GM19043 (cell line): Measurements from ENCODE around the gene WWTR1.

Experiments used
- ATAC-seq: cut with Tn5 transposase; IDR thresholded peaks from one replicate; pipeline ENCODE4 v1.9.1; 2021; ENCODE audit warnings: low read depth; ENCODE audit not compliant: unreplicated experiment

The WWTR1 gene

DNA sequence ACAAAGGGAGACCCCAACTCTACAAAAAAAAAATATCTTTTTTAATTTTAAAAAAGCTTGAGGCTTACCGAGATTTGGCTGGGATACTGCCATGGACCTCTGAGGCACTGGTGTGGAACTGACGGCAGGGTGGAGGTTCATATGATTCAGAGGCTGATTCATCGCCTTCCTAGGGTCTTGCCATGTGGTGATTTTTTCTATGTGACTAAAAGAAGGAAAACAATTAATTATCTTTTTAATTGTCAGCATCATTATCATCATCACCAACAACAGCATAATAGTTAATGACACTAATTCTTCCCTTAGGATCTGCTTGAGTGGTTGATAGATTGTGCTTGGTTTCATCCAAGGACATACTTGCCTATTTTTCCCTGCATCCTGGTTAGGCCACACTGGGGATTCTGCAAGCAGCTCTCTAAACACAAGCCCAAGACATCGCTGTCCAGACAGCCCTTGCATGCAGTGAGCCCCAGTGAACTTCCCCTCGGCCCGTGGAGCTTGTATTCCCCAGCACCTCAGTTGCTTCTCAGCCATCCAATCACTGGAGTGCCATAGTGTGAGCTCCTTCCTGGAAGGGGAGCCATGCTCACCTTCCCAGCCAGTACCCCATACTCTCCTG lies 84.9 kb downstream of the WWTR1 start:
- ATAC-seq, result no peak

DNA sequence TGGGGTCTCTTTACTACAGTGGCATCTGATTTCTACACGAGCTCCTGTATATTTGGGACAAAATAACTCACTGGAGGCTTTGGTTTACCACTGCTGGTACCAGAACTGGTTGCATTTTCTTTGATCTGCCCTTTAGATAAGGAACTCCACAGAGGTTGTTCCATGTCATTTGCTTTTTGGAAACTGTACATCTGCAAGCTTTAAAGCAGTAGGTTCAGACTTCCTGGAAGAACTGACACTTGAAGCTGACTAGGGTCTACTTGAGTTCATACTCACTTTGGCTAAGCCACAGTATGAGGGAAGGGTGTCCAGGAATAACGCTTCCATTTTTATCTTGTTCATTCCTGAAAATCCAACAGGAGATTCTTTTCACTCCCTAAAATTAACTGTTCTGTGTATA lies 86.4 kb downstream of the WWTR1 start:
- no peak for ATAC-seq

DNA sequence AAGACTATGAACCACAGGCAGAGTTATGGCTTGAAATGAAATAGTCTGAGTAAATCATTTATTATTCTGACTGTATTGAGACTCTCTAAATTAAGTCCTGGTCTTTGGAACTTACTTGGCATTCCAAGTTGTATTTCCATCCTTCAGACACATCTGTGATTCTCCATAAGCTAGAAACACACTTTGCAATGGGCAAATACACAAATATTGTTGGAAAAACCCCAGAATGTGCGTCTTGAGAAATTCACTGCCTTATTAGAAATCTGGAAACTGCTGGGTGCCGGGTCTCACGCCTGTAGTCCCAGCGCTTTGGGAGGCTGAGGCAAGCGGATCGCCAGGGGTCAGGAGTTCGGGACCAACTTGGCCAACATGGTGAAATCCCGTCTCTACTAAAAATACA lies 87.8 kb downstream of the WWTR1 start:
- ATAC-seq, result no peak

DNA sequence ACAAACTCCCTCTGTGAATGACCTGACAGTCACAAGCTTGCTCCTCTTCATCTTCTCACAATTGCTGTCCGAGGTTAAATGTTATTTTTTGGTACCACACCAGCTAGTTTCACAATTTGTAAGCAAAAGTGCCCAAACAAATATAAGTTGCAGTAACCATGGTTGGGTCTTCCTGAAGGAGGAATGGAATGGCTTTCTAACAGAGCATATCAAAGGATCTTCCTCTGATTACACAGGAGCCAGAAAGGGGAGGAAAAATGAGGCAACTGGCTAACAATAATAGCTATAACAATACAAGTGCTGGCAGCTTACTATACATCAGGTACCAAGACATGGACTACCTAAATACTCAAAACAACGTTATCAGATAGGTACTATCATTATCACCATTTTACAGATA lies 90.4 kb downstream of the WWTR1 start:
- no peak for ATAC-seq

DNA sequence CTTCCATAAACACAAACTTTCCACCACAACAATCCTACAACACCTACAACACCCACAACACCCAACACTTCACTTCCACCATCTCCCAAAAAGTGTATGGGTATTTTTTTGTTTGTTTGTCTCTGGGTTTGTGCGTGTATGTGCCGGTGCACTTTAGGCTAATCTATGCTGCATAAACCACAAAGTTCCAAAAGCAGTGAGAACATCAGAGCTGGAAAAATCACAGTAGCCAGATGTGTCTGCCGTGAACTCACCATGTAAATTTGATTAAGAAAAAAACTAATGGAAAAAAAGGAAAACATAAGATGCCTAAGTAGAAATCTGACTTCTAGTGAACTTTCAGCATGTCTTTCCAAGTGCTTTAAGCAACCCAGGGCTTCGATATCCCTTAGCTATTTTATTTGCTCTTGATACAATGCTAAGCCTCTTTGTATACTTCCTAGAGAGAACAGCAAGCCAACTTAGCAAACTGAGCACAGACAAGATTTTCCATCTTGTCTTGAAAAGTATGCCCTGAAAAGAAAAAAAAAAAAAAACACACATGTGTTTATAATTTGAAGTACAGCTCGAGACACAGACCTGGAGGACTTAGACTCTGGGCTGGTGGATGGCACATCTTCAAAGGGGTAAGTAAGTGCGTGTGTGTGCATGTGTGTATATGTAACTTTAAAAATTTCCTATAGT lies 91.4 kb downstream of the WWTR1 start:
- no peak for ATAC-seq

DNA sequence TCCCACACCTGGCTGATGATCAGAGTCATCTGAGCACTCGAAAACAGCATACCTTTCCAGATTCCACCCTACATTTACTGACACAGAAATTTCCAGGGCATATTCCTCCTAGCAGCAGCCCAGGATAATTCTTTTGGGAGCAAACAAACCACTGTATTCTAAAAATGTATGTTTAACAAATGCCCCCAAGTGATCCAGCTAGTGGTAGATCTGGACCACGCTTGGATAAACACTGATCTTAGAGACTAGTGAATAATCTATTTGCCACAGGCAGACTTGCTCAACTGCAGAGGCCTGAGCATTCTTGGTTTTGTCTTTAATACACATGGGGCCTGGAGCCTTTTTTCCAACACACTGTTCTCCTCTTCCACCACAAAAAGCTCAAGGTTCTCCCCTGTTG lies 93.7 kb downstream of the WWTR1 start:
- no peak for ATAC-seq

DNA sequence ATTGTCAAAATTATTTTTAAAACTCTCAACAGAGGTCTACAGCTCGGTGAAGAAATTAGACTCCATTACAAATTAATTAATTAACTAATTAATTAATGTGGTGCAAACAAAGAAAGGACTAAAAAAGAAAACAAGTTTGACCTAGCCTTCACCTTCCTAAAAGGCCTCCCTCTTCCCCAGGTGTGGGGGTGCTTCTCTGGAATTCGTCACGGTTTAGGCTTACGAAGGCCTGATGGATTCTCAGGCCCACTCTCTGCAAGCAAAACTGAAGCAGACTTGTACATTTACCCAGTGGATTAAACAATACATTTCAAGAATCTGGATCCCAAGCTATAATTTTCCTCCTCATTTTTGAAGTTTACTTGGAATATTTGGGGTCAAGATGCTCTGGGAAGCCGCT lies 94.7 kb downstream of the WWTR1 start:
- no peak for ATAC-seq

DNA sequence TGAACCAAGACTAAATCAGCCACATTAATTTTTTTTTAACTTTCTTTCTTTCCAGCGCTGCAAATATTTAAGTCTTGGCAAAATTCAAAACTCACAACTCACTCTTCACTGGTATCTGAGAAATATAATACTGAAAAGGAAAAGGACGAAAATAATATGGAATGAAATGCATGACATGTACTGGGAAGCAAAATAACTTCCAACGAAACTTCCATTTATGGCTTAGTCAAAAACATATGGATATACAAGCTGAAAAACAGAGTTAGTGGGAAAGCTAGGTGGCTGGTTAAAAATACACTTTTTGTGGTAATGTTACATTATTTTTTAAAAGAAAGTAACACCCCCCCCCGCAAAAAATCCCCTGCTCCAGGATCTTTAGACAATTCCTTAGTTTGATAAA lies 97.2 kb downstream of the WWTR1 start:
- ATAC-seq, result no peak

DNA sequence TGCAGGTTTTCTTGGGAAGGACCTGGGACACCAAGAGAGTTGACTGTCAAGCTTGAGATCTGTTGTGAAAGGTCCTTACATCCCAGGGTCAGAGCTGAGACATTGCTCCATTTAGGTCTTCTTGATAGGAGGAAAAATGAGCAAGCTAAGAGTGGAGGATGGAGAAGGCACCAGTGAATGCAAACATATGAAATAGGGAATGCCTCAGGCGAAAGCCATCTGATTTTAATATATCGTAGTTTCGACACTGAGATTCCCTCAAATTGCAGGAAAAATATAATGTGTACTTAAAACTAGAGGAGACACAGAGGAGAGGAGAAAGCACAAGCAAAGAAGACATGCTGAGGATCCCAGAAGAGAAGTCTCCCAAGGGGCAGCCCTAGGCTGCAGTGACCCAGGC lies 97.8 kb downstream of the WWTR1 start:
- ATAC-seq, result no peak

DNA sequence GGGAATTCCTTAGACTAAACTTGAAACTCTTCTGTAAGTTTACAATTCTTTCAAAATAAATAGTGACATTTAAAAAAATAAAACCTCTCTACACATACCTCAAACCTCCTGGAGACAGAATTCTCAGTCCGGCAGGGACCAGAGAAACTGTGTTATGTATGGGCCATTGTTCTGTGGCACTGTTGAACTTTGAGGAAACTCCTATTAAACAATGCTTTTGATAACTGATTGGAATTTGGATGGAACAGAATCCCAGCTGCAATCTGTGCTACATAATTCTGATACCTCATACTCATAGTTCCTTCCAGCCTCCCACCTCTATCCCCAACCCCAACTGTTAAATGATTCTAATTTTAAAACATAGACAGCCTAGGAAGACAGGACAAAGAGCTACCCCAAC lies 98.3 kb downstream of the WWTR1 start:
- ATAC-seq, result no peak

DNA sequence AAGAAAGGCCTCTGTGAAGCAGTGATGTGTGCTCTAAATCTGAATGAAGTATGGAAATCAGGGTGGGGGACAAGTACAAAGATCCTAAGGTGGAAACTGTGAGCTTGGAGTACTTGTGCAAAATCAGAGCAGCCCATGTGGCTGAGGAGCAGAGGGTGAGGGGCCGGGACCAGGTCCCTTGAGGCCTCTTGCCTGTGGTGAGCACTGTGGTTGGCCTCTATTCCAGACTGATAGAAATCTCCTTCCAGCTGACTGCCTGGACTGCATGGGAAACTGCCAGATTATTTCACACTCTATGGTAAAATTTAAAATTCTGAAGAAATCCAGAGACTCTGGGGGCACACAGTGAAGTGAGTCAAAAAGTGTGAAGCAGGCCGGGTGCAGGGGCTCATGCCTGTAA lies 101.9 kb downstream of the WWTR1 start:
- ATAC-seq, result no peak

DNA sequence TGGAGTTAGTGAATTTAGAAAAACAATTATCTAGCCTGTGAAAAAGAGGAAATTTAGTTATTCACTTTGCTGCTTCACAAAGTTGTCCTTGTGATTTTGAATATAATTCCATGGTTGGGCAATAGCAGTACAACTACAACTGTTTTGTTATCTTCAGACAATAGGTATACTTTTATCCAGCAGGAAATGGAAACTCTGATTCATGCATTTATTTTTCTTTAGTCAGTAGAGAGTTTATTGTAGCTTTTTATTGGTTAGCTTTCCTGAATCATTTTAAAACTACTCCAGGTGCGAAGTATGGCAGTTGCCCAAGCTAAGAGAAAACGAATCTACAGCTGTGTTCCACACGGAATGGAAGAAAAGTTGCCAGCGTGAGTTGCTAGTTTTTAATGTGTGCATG lies 103.0 kb downstream of the WWTR1 start:
- ATAC-seq, result no peak

DNA sequence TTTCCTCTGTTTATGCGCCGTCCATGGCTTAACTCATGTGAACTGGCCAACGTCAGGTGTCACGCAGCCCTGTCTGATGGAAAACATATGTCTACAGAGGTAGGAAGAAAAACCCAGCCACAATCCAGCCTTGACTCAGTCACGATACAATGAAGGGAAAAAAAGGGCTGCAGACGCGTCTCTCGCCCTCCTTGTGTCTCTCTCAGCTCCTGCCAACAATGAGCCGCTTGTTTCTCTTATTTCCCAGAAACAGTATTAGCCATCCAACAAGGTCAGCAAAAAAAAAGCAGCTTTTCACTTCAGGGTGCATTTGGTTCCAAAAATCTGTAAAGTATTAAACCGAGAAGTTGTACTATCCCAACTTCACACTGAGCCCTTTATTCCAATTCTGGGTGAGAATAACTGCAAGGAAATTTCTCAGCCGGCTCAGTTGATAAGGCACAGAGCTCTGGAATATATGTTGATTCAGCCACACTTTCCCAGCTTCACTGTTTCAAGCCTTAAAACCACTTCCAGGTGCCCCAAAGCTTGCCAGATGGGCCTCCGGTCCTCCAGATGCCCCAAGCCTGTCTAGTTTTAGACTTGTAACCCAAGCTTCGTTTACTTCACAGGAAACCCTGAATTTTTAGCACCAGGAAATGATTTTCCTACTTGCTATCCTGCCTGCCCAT lies 103.9 kb downstream of the WWTR1 start:
- ATAC-seq, result no peak

DNA sequence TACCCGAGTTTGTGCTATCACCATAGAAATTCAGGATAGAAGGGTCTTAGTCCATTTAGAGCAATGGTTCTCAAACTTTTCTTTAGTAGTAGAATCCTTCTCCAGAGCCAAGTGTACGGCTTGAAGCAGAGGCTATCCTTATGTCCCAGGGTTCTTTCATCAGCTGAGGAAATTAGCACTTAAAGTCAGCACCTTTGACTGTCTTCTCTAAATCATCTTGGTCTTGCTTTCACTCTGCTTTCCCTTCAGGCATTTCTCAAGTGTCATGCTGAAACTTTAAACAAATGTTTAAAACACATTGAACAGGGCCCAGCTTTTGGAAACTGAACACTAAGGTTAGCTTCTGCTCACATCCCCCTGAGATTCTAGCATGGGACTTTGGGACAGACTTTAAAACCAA lies 105.1 kb downstream of the WWTR1 start:
- no peak for ATAC-seq

DNA sequence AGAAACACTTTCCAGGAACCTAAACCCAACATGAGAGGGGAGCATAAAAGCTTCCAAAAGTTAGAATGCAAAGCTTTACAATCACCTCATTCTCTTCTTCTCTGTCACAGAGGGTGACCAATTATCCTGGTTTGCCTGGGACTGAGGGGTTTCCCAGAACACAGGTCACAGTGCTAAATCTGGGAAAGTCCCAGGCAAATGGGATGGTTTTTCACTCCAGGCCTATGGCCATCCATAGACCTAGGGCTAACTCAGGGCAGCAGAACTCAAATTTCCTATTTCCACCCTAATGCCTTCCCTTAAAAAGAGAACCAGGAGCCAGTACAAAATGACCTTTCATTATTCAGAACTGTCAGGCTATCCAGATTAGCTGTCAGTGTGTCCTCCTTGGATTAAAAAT lies 106.3 kb downstream of the WWTR1 start:
- no peak for ATAC-seq

DNA sequence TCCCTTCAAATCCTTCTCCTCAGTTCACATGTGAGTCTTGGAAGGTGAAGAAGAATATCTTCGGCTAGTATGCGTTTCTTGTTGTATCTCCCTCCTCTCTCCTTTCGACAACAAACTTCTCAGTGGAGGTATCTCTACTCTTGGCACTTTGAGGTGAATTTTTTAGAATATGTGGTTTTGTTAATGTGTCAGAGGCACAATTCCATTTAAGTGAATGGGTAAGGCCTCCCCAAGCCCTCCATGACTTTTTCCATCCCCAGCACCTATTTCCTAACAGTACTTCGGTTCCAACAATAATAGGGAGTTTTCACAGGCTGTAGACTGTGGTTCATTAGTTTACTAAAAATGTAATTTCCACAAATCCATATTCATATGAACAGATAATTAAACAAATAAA lies 109.2 kb downstream of the WWTR1 start:
- no peak for ATAC-seq

DNA sequence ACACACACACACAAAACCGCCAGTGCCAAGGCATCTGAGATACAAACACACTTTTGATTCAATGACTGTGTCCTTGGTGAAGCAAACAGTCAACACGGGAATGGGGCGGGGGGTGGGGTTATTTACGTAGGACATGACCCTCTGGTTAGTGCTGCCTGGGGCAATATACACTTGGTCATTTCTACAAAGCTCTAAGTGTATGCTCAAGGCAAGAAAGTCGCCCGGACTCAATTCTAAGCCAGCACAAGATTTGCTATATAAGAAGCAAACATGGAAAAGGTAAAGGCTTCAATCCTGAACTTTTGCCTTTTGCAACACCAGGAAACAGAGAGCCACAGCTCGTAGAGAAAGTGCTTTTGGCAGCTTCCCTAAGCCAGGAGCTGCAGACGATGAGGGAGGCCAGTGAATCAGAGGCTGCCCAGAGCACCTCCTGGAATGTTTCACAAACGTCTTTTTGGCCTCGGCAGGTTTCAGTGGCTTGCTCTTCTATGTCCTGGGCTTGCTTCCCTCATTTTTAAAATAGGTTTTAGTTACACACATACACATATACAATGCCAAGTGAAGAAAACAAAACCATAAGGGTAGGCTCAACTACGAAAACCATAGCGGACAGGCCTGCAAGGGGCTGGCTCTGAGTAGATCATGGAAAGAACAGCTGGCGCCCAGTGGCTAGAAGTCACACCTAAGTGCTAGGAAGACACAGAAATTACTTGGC lies 109.7 kb downstream of the WWTR1 start:
- ATAC-seq, result no peak

DNA sequence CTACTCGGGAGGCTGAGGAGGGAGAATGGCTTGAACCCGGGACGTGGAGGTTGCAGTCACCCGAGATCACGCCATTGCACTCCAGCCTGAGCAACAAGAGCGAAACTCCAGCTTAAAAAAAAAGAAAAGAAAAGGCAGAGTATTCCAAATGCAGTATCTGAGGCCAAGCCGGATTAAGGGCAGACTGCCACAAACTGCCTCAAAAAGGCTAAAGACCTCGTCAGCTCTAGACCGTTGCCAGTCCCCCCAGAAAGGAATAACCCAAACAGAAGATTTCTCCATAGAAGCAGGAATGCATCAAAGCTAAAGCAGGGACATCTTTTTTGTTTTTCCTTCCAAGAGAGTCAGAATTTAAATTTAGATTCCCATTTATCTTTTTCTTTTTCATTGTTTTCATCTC lies 110.4 kb downstream of the WWTR1 start:
- no peak for ATAC-seq

DNA sequence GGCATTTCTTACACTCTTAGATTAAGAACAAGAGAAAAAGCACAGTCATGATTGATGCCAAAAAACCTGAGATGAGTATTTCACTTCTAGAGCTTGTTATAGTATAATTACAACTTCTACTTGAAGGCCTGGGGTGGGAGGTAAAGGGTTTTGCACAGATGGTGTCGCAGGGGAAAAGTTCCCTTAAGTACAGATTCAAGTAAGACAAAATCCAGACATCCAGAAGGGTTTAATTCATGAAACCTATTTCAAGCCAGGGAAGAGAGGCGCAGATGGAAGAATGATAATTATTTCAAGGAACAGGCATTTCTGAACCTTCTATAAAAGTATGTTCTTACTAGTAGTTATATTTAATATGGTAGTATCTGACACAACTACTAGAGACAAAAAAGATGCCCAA lies 112.8 kb downstream of the WWTR1 start:
- ATAC-seq, result no peak

DNA sequence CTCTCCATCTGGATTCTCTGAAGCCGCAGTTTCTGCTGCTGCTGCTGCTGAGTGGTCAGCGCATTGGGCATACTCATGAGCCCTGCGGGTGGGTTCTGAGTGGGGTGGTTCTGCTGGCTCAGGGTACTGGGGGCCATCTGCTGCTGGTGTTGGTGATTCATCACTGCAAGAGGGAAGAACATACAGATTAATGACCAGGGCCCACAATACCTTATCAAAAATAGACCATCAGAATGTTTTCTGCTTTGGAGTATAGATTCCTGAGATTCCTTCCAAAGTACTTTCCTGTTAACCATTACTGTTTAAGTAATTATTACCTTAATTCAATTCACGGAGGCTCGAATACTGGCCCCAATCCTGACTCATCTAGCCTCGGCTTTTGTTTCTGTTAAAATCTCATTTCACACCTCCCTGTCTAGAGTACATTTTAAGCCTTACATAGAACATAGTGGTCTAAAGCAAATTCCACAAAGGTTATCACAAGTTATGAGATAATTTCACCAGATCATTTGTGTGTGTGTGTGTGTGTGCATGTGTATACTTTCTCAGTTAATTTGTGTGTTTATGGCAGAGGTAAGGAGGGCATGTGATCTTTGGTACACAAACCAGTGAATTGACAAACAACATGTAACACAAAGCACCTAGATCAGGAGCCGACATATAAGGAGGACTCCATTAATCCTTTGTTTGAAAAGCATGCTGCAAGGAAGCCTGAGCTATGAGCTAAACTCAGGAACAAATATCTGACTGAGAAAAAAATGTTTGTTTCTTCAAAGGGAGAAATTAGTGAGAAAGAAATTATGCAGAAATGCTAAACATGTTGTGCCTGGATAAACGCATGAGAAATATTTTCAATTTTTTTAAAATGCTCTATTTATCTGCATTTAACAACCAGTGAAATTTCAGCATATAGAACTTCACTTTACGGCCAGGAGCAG lies 115.2 kb downstream of the WWTR1 start:
- ATAC-seq, result no peak

DNA sequence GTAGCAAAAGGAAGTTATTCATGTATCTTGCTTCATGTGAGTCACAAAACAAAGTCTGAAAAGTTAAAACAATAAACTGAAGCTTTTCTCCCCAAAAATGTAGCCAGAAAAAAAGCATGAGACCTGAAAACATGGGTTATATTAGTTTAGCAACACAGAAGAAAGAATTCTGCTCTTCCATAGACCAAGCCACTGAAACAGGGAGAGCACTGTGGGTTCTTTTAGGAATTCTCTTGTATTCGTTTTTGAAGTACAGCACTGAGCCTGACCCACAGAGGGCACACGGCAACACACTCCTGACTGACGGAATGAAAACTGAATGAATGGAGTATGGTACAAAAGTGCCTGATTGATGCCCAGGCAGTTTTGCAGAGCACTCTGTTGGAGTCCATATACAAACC lies 116.7 kb downstream of the WWTR1 start:
- no peak for ATAC-seq
